ENCODE results near the gene SUSD4. TPM values are rescaled to one million over a fixed set of nuclear protein-coding genes. Genes with fewer than 3 reads are reported as not detected.

Gene SUSD4
- total and polyA plus RNA-seq, 2 donors (not counting 3 experiments of a cell fraction or from before 2014, with no cell fraction given), result not detected

- no peaks in the 10 kb centered on the region for H3K9me1 ChIP-seq (replicated peaks; ENCODE audit: control insufficient read depth, extremely low read depth, insufficient read depth, low read length)
- CTCF ChIA-PET, result no interaction called here
- no peaks in the 10 kb centered on the region for H3K36me3 ChIP-seq (ENCODE audit: control insufficient read depth in 2 of 2, extremely low read depth in 1 of 2, insufficient read depth in 2 of 2, low read length in 2 of 2)
- H3K4me2 ChIP-seq (ENCODE audit: insufficient read depth, low read length), result no peak overlapping the region
- no peak for FAIRE-seq
- no peaks in the 10 kb centered on the region for H3K4me1 ChIP-seq (ENCODE audit: control insufficient read depth, extremely low read depth, insufficient read depth, low read length)
- POLR2A ChIA-PET, result no interaction called here
- no peaks in the 10 kb centered on the region for H4K20me1 ChIP-seq (replicated peaks; ENCODE audit: control insufficient read depth, extremely low read depth, insufficient read depth, low read length)
- dilution Hi-C loops (cut with MboI; ENCODE audit: extremely low pct_ligation_motif_present, low sequenced_read_pairs) (no loop called here), intact Hi-C loops (cut with micrococcal nuclease) (no loop called here)
- BruUV-seq (replicated peaks), result no TSS peak
- no peak overlapping the region for H3K9ac ChIP-seq (replicated peaks; ENCODE audit: extremely low read depth, insufficient read depth, low read length)
- no peaks in the 10 kb centered on the region for H3K9me3 ChIP-seq (replicated peaks; ENCODE audit: control insufficient read depth, insufficient read depth, low read length)
- DNase-seq (ENCODE audit: low read depth, low spot score), result no peak
- no peak overlapping the region for H2AFZ ChIP-seq (ENCODE audit: low read depth, low read length)
- H3K27me3 ChIP-seq (ENCODE audit: control insufficient read depth in 2 of 2, insufficient read depth in 2 of 2, low read length in 2 of 2), result peaks cover 0 to 5% of the 10 kb centered on the region in 2 experiments
- no peak overlapping the region for H3K4me3 ChIP-seq (replicated peaks in 1 of 3; ENCODE audit: insufficient read depth in 1 of 3, low read depth in 1 of 3, low read length in 3 of 3)
- TF ChIP-seq POLR2A (IDR thresholded peaks at IDR 0.05; ENCODE audit: low read depth, low read length) (no peak), JUN (IDR thresholded peaks at IDR 0.05; ENCODE audit: borderline replicate concordance, insufficient read depth, insufficient read length, low read depth) (no peak), MAX (IDR thresholded peaks at IDR 0.05; ENCODE audit: insufficient read depth, insufficient read length) (no peak), EZH2 (IDR thresholded peaks at IDR 0.05; ENCODE audit: borderline replicate concordance, low read depth, low read length, severe bottlenecking) (no peak), FOS (IDR thresholded peaks at IDR 0.05; ENCODE audit: borderline replicate concordance, insufficient read depth, low read length) (no peak), POLR2AphosphoS5 (IDR thresholded peaks at IDR 0.05; ENCODE audit: insufficient read depth, low read depth, low read length) (no peak), MYC (IDR thresholded peaks at IDR 0.05; ENCODE audit: low read depth, low read length) (no peak), GATA2 (IDR thresholded peaks at IDR 0.05; ENCODE audit: insufficient read depth, insufficient read length, low read depth, low read length) (no peak)
- TF ChIP-seq, protein P1, sequence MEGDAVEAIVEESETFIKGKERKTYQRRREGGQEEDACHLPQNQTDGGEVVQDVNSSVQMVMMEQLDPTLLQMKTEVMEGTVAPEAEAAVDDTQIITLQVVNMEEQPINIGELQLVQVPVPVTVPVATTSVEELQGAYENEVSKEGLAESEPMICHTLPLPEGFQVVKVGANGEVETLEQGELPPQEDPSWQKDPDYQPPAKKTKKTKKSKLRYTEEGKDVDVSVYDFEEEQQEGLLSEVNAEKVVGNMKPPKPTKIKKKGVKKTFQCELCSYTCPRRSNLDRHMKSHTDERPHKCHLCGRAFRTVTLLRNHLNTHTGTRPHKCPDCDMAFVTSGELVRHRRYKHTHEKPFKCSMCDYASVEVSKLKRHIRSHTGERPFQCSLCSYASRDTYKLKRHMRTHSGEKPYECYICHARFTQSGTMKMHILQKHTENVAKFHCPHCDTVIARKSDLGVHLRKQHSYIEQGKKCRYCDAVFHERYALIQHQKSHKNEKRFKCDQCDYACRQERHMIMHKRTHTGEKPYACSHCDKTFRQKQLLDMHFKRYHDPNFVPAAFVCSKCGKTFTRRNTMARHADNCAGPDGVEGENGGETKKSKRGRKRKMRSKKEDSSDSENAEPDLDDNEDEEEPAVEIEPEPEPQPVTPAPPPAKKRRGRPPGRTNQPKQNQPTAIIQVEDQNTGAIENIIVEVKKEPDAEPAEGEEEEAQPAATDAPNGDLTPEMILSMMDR (IDR thresholded peaks at IDR 0.05; ENCODE audit: extremely low read depth in 1 of 2, insufficient read depth in 1 of 2, low read depth in 1 of 2, low read length in 2 of 2), result no peak
- H3K79me2 ChIP-seq (ENCODE audit: control insufficient read depth, insufficient read depth, low read length), result no peaks in the 10 kb centered on the region
- H3K27ac ChIP-seq (ENCODE audit: insufficient read depth, low read depth, low read length), result no peak overlapping the region
These were observed 147.3 kb downstream of the SUSD4 start for GRCh38 chr1:223216531-223217205.
